ENCODE results near the gene FRAT1.

The FRAT1 gene

GRCh38 chr10:97327348-97328294 is 8.6 kb downstream of the FRAT1 start:
- H3K79me2 ChIP-seq (ENCODE audit: control insufficient read depth, insufficient read depth, low read length, poor library complexity), result no peaks in the 10 kb centered on the region
- no CpG with 5 or more reads among the region's 7 CpGs for WGBS (ENCODE audit: extremely low coverage, insufficient coverage, insufficient read length)
- H3K79me1 ChIP-seq (ENCODE audit: low read length), result no peaks in the 10 kb centered on the region

GRCh38 chr10:97328646-97329453 is 9.8 kb downstream of the FRAT1 start:
- Histone ChIP-seq H3K36me3 (ENCODE audit: control insufficient read depth in 1 of 2, insufficient read depth in 2 of 2, low read length in 2 of 2) (no peaks in the 10 kb centered on the region), H3K4me2 (ENCODE audit: low read length) (no peak overlapping the region), H4K8ac (ENCODE audit: low read depth, low read length) (no peak overlapping the region), H3K79me1 (ENCODE audit: low read length) (peaks cover 5% of the 10 kb centered on the region), H4K12ac (ENCODE audit: low read depth, low read length) (no peak overlapping the region), H3K4me3 (ENCODE audit: low read depth, low read length) (no peak overlapping the region), H3K9me3 (ENCODE audit: insufficient read depth, low read depth, low read length) (no peaks in the 10 kb centered on the region), H3K27ac (ENCODE audit: low read depth, low read length) (no peak overlapping the region), H4K91ac (ENCODE audit: low read depth, low read length) (no peak overlapping the region), H2AK5ac (ENCODE audit: low read length) (no peak overlapping the region), H2BK12ac (ENCODE audit: low read length) (no peak overlapping the region), H3K4me1 (ENCODE audit: control insufficient read depth in 1 of 2, insufficient read depth in 2 of 2, low read length in 2 of 2) (peaks cover 3 to 10% of the 10 kb centered on the region in 2 experiments), H3K23ac (ENCODE audit: low read length) (no peak overlapping the region), H2BK120ac (ENCODE audit: insufficient read depth, low read length, poor library complexity) (no peak overlapping the region), H2BK5ac (ENCODE audit: low read depth, low read length, poor library complexity) (no peak overlapping the region), H2AFZ (ENCODE audit: insufficient read depth, low read length, poor library complexity) (no peak overlapping the region), H3K27me3 (ENCODE audit: insufficient read depth, low read length) (no peaks in the 10 kb centered on the region), H3K18ac (ENCODE audit: low read length) (no peak overlapping the region), H3K4ac (ENCODE audit: low read depth, low read length) (no peak overlapping the region), H3K9ac (ENCODE audit: low read length) (no peak overlapping the region), H3K14ac (ENCODE audit: low read length) (no peak overlapping the region), H3K79me2 (ENCODE audit: control insufficient read depth, insufficient read depth, low read length, poor library complexity) (no peaks in the 10 kb centered on the region)
- WGBS (ENCODE audit: extremely low coverage, insufficient coverage, insufficient read length), result no CpG with 5 or more reads among the region's 3 CpGs
- no peak for DNase-seq

More at GRCh38 chr10:97327348-97328294, 8.6 kb downstream of the FRAT1 start:
- H3K9ac ChIP-seq (ENCODE audit: low read length), result no peak overlapping the region
- H3K4me3 ChIP-seq (ENCODE audit: low read depth, low read length), result no peak overlapping the region
- H2BK5ac ChIP-seq (ENCODE audit: low read depth, low read length, poor library complexity), result no peak overlapping the region
- no peak overlapping the region for H4K91ac ChIP-seq (ENCODE audit: low read depth, low read length)
- H3K4me1 ChIP-seq (ENCODE audit: control insufficient read depth in 1 of 2, insufficient read depth in 2 of 2, low read length in 2 of 2), result peaks cover 1 to 2% of the 10 kb centered on the region in 2 experiments
- H3K23ac ChIP-seq (ENCODE audit: low read length), result no peak overlapping the region
- no peak overlapping the region for H3K4ac ChIP-seq (ENCODE audit: low read depth, low read length)
- no peak for DNase-seq
- H3K4me2 ChIP-seq (ENCODE audit: low read length), result no peak overlapping the region
- H3K27me3 ChIP-seq (ENCODE audit: insufficient read depth, low read length), result no peaks in the 10 kb centered on the region
- no peak overlapping the region for H2AK5ac ChIP-seq (ENCODE audit: low read length)
- H2BK12ac ChIP-seq (ENCODE audit: low read length), result no peak overlapping the region
- no peak overlapping the region for H4K12ac ChIP-seq (ENCODE audit: low read depth, low read length)
- H3K27ac ChIP-seq (ENCODE audit: low read depth, low read length), result no peak overlapping the region
- no peaks in the 10 kb centered on the region for H3K36me3 ChIP-seq (ENCODE audit: control insufficient read depth in 1 of 2, insufficient read depth in 2 of 2, low read length in 2 of 2)
- no peaks in the 10 kb centered on the region for H3K9me3 ChIP-seq (ENCODE audit: insufficient read depth, low read depth, low read length)
- H3K14ac ChIP-seq (ENCODE audit: low read length), result no peak overlapping the region
- H3K18ac ChIP-seq (ENCODE audit: low read length), result no peak overlapping the region
- H2BK120ac ChIP-seq (ENCODE audit: insufficient read depth, low read length, poor library complexity), result no peak overlapping the region
- no peak overlapping the region for H2AFZ ChIP-seq (ENCODE audit: insufficient read depth, low read length, poor library complexity)
- no peak overlapping the region for H4K8ac ChIP-seq (ENCODE audit: low read depth, low read length)

DNA sequence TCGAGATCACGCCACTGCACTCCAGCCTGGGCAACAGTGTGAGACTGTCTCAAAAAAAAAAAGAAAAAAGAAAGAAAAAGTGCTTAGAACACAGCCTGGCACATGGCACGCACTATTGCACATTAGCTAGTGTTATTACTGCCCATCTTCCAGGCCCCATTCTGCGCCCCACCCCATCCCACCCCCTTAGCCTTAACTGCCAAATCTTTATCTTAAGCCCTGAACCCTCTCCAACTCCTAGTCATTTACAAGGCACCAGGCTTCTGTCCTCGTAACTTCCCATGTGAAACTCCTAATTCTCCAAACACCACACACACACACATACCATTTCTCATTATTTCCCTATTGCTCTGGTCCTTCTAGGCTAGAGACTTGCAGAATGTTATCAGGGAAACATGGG is 10.7 kb downstream of the FRAT1 start:
- 100% methylated on average over 1 of the region's 5 CpGs for WGBS (ENCODE audit: extremely low coverage, insufficient coverage, insufficient read length)
- H3K79me1 ChIP-seq (ENCODE audit: low read length), result peaks cover 10% of the 10 kb centered on the region

GRCh38 chr10:97331153-97331703 is 12.2 kb downstream of the FRAT1 start:
- Histone ChIP-seq H3K4me3 (ENCODE audit: low read depth, low read length) (no peak overlapping the region), H3K4me2 (ENCODE audit: low read length) (no peak overlapping the region), H2AFZ (ENCODE audit: insufficient read depth, low read length, poor library complexity) (no peak overlapping the region), H4K12ac (ENCODE audit: low read depth, low read length) (no peak overlapping the region), H3K79me2 (ENCODE audit: control insufficient read depth, insufficient read depth, low read length, poor library complexity) (peaks cover 2% of the 10 kb centered on the region), H3K18ac (ENCODE audit: low read length) (no peak overlapping the region), H3K27me3 (ENCODE audit: insufficient read depth, low read length) (no peaks in the 10 kb centered on the region), H3K4me1 (ENCODE audit: control insufficient read depth in 1 of 2, insufficient read depth in 2 of 2, low read length in 2 of 2) (peaks cover 3 to 10% of the 10 kb centered on the region in 2 experiments), H3K36me3 (ENCODE audit: control insufficient read depth in 1 of 2, insufficient read depth in 2 of 2, low read length in 2 of 2) (no peaks in the 10 kb centered on the region), H2BK5ac (ENCODE audit: low read depth, low read length, poor library complexity) (no peak overlapping the region), H3K79me1 (ENCODE audit: low read length) (peaks cover 15% of the 10 kb centered on the region), H3K23ac (ENCODE audit: low read length) (no peak overlapping the region), H2BK120ac (ENCODE audit: insufficient read depth, low read length, poor library complexity) (no peak overlapping the region), H4K8ac (ENCODE audit: low read depth, low read length) (no peak overlapping the region), H3K27ac (ENCODE audit: low read depth, low read length) (no peak overlapping the region), H3K9me3 (ENCODE audit: insufficient read depth, low read depth, low read length) (no peaks in the 10 kb centered on the region), H2AK5ac (ENCODE audit: low read length) (no peak overlapping the region), H3K4ac (ENCODE audit: low read depth, low read length) (no peak overlapping the region), H4K91ac (ENCODE audit: low read depth, low read length) (no peak overlapping the region), H3K9ac (ENCODE audit: low read length) (no peak overlapping the region), H2BK12ac (ENCODE audit: low read length) (no peak overlapping the region), H3K14ac (ENCODE audit: low read length) (no peak overlapping the region)
- DNase-seq, result no peak
- WGBS (ENCODE audit: extremely low coverage, insufficient coverage, insufficient read length), result no CpG with 5 or more reads among the region's 6 CpGs

More for the DNA sequence above, 10.7 kb downstream of the FRAT1 start:
- Histone ChIP-seq H3K23ac (ENCODE audit: low read length) (no peak overlapping the region), H2BK12ac (ENCODE audit: low read length) (no peak overlapping the region), H2AK5ac (ENCODE audit: low read length) (no peak overlapping the region), H3K4me3 (ENCODE audit: low read depth, low read length) (no peak overlapping the region), H2AFZ (ENCODE audit: insufficient read depth, low read length, poor library complexity) (no peak overlapping the region), H4K8ac (ENCODE audit: low read depth, low read length) (no peak overlapping the region), H3K14ac (ENCODE audit: low read length) (no peak overlapping the region), H3K4ac (ENCODE audit: low read depth, low read length) (no peak overlapping the region), H3K4me2 (ENCODE audit: low read length) (no peak overlapping the region), H3K36me3 (ENCODE audit: control insufficient read depth in 1 of 2, insufficient read depth in 2 of 2, low read length in 2 of 2) (no peaks in the 10 kb centered on the region), H3K27me3 (ENCODE audit: insufficient read depth, low read length) (no peaks in the 10 kb centered on the region), H3K79me2 (ENCODE audit: control insufficient read depth, insufficient read depth, low read length, poor library complexity) (peaks cover 2% of the 10 kb centered on the region), H2BK120ac (ENCODE audit: insufficient read depth, low read length, poor library complexity) (no peak overlapping the region), H4K91ac (ENCODE audit: low read depth, low read length) (no peak overlapping the region), H4K12ac (ENCODE audit: low read depth, low read length) (no peak overlapping the region), H3K4me1 (ENCODE audit: control insufficient read depth in 1 of 2, insufficient read depth in 2 of 2, low read length in 2 of 2) (peaks cover 3 to 10% of the 10 kb centered on the region in 2 experiments), H3K9me3 (ENCODE audit: insufficient read depth, low read depth, low read length) (no peaks in the 10 kb centered on the region), H3K27ac (ENCODE audit: low read depth, low read length) (no peak overlapping the region), H3K9ac (ENCODE audit: low read length) (no peak overlapping the region), H3K18ac (ENCODE audit: low read length) (no peak overlapping the region), H2BK5ac (ENCODE audit: low read depth, low read length, poor library complexity) (no peak overlapping the region)
- DNase-seq, result no peak
